ENCODE measurements around the gene SDHAF4. TPM values are rescaled to one million over a fixed set of nuclear protein-coding genes. Genes with fewer than 3 reads are reported as not detected.

SDHAF4 gene
- total and polyA plus RNA-seq, 2 of the 13 experiments (the other 11 are each of a cell fraction or from before 2014, with no cell fraction given): 7.5 to 10.8 TPM

- TF ChIP-seq TFE3 (CRISPR knock-in tag; IDR thresholded peaks at IDR 0.05): peak; percentile 21; the same call in 1 of the 2 replicates
- TF ChIP-seq ZNF329 (CRISPR knock-in tag; IDR thresholded peaks at IDR 0.05; ENCODE audit: low read depth): peak; percentile 30; the same call in 1 of the 2 replicates
- TF ChIP-seq ZFX (CRISPR knock-in tag; IDR thresholded peaks at IDR 0.05; ENCODE audit: low read depth): peak; percentile 95
- 0 out of 2 replicates have a peak, but pooled peaks have one; percentile 40 for TF ChIP-seq ZNF749 (CRISPR knock-in tag; IDR thresholded peaks at IDR 0.05; ENCODE audit: borderline replicate concordance)
- no peak for TF ChIP-seq MAFF (IDR thresholded peaks at IDR 0.05; ENCODE audit: low read depth, low read length)
- TF ChIP-seq TFAP4 (IDR thresholded peaks at IDR 0.05; ENCODE audit: borderline replicate concordance, low read depth): no peak
- peak; percentile 68; the same call in 1 of the 2 replicates for TF ChIP-seq ZNF556 (CRISPR knock-in tag; IDR thresholded peaks at IDR 0.05; ENCODE audit: borderline replicate concordance)
- TF ChIP-seq, protein P1, sequence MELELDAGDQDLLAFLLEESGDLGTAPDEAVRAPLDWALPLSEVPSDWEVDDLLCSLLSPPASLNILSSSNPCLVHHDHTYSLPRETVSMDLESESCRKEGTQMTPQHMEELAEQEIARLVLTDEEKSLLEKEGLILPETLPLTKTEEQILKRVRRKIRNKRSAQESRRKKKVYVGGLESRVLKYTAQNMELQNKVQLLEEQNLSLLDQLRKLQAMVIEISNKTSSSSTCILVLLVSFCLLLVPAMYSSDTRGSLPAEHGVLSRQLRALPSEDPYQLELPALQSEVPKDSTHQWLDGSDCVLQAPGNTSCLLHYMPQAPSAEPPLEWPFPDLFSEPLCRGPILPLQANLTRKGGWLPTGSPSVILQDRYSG (CRISPR knock-in tag; IDR thresholded peaks at IDR 0.05): no peak
- peak; percentile 80; the same call in 1 of the 2 replicates for TF ChIP-seq ZNF333 (CRISPR knock-in tag; IDR thresholded peaks at IDR 0.05; ENCODE audit: borderline replicate concordance)
- TF ChIP-seq GMEB1 (CRISPR knock-in tag; IDR thresholded peaks at IDR 0.05; ENCODE audit: borderline replicate concordance): no peak
- TF ChIP-seq HDAC1 (CRISPR knock-in tag; IDR thresholded peaks at IDR 0.05): peak; percentile 86
- TF ChIP-seq ZMAT3 (CRISPR knock-in tag; conservative IDR thresholded peaks at IDR 0.05): no peak; the same call in 1 of the 2 replicates
- TF ChIP-seq EHMT2 (IDR thresholded peaks at IDR 0.05; ENCODE audit: borderline replicate concordance, low read depth, low read length): no peak
- peak; percentile 94 for TF ChIP-seq ZNF83 (CRISPR knock-in tag; IDR thresholded peaks at IDR 0.05; ENCODE audit: borderline replicate concordance)
- TF ChIP-seq, protein P2, sequence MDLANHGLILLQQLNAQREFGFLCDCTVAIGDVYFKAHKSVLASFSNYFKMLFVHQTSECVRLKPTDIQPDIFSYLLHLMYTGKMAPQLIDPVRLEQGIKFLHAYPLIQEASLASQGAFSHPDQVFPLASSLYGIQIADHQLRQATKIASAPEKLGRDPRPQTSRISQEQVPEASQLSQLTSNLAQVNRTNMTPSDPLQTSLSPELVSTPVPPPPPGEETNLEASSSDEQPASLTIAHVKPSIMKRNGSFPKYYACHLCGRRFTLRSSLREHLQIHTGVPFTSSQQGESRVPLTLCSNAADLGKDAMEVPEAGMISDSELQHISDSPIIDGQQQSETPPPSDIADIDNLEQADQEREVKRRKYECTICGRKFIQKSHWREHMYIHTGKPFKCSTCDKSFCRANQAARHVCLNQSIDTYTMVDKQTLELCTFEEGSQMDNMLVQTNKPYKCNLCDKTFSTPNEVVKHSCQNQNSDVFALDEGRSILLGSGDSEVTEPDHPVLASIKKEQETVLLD (CRISPR knock-in tag; IDR thresholded peaks at IDR 0.05; ENCODE audit: low read depth): no peak
- TF ChIP-seq IRX3 (CRISPR knock-in tag; IDR thresholded peaks at IDR 0.05; ENCODE audit: borderline replicate concordance, low read depth): peak; percentile 79
- no peak for TF ChIP-seq AFF4 (CRISPR knock-in tag; IDR thresholded peaks at IDR 0.05)
- no peak for TF ChIP-seq ZNF496 (CRISPR knock-in tag; IDR thresholded peaks at IDR 0.05; ENCODE audit: insufficient replicate concordance)
Observed at GRCh38 chr6:70566751-70567382, at the start of gene SDHAF4 (continued).

All from HepG2 (cell line).